Thyroid gland (tissue), 4 donors: ENCODE data around the gene COL6A3. TPM values are rescaled to one million over a fixed set of nuclear protein-coding genes. Genes with fewer than 3 reads are reported as not detected.

Experiments used
- DNase-seq, 2 donors: peaks; one replicate each; pipeline ENCODE4 v3.0.0-alpha.2; 2019
- H3K27ac ChIP-seq, 3 donors: fragments of 200-600 bp; sonication (generic); 1 replicate in 2 of 3; 2 replicates in 1 of 3; pipeline ENCODE4 v1.5.1; 2016 to 2019; ENCODE audit warnings: mild to moderate bottlenecking in 1 of 3, moderate library complexity in 1 of 3
- H3K27me3 ChIP-seq: fragments of 200-600 bp; sonication (generic); one replicate; pipeline ENCODE4 v1.5.1; 2019
- H3K36me3 ChIP-seq, 2 donors: fragments of 200-600 bp; sonication (generic); one replicate each; pipeline ENCODE4 v1.5.1; 2016 to 2019
- H3K4me1 ChIP-seq, 2 donors: fragments of 200-600 bp; sonication (generic); one replicate each; pipeline ENCODE4 v1.5.1; 2017 to 2019
- H3K4me3 ChIP-seq, 3 donors: fragments of 200-600 bp; sonication (generic); replicated peaks in 1 of 3; 1 replicate in 2 of 3; 2 replicates in 1 of 3; pipeline ENCODE4 v1.5.1; 2016; ENCODE audit warnings: mild to moderate bottlenecking in 1 of 3
- H3K9me3 ChIP-seq: fragments of 200-600 bp; sonication (generic); one replicate; pipeline ENCODE4 v1.5.1; 2017
- CTCF ChIP-seq, 6 experiments: fragments of 200-600 bp in 3 of 6; fragments of 450-650 bp in 3 of 6; sonication (generic) in 3 of 6; IDR thresholded peaks; one replicate each; pipeline ENCODE4 v1.5.1; 2016 to 2019; ENCODE audit warnings: antibody characterized with exemption in 6 of 6, mild to moderate bottlenecking in 2 of 6, inconsistent platforms in 1 of 6, moderate library complexity in 1 of 6
- POLR2A ChIP-seq, 2 donors: fragments of 450-650 bp; IDR thresholded peaks; one replicate each; pipeline ENCODE4 v1.6.1; 2017; ENCODE audit warnings: antibody characterized with exemption in 2 of 2, mild to moderate bottlenecking in 2 of 2, moderate library complexity in 1 of 2
- WGBS, 2 donors: methylation state at CpG; one replicate each; pipeline ENCODE4 v1.1.5; 2017; 5-methylcytosine and 5-hydroxymethylcytosine counted together
- intact Hi-C: fragments of 100-400 bp; cut with DNase I; formaldehyde crosslinking; loops from one replicate; pipeline ENCODE4 v1.15.1; 2023
- total RNA-seq, 4 donors: library from RNA; depleted of rRNA; stranded (reverse); fragments of >200 nt; gene quantifications; one replicate each; pipeline ENCODE4 v1.2.3, GENCODE V29; 2016

COL6A3 gene
- total RNA-seq, 4 donors from 2014 or later, result 82.6 to 168 (median 146) TPM

- Histone ChIP-seq H3K27me3 (no peaks in the 10 kb centered on the region), H3K4me3 (no peak overlapping the region), H3K9me3 (no peaks in the 10 kb centered on the region), H3K36me3 (no peaks in the 10 kb centered on the region), H3K4me1 (no peaks in the 10 kb centered on the region), H3K27ac (no peak overlapping the region)
- intact Hi-C loops, result no loop called here
- TF ChIP-seq CTCF (IDR thresholded peaks at IDR 0.05), result no peak
- TF ChIP-seq POLR2A (IDR thresholded peaks at IDR 0.05), result no peak
- 61% methylated on average over 3 of the region's 3 CpGs for WGBS, 2 donors
- DNase-seq, result no peak
Observed at GRCh38 chr2:237379636-237380035, 34.3 kb downstream of the COL6A3 start.

DNA sequence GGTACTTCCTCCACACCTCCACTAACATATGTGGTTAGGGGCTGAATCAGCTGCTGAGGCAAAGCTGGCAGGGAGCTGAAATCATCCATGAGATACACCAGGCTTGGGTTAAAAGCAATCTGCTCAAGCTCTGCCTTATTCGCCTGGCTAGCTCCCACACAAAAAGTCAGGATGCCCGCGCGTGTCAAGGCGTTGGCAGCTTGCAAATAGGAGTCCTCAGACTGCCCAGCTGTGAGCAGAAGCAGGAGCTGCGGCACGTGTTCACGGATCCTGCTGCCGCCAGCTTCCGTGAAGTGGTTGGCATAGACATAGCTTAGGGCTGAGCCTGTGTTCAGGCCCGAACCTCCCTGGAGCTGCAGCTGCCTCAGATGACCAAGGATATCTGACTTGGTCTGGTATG is 35.3 kb downstream of the COL6A3 start:
- 89% methylated on average over 6 of the region's 11 CpGs for WGBS, 2 donors
- TF ChIP-seq CTCF (IDR thresholded peaks at IDR 0.05), result no peak
- TF ChIP-seq POLR2A (IDR thresholded peaks at IDR 0.05), result no peak
- Histone ChIP-seq H3K27me3 (no peaks in the 10 kb centered on the region), H3K4me1 (no peaks in the 10 kb centered on the region), H3K27ac (no peak overlapping the region), H3K36me3 (no peaks in the 10 kb centered on the region), H3K4me3 (no peak overlapping the region), H3K9me3 (no peaks in the 10 kb centered on the region)
- DNase-seq, result no peak
- intact Hi-C loops, result no loop called here

GRCh38 chr2:237374284-237375060 is 39.5 kb downstream of the COL6A3 start:
- Histone ChIP-seq H3K27ac (no peak overlapping the region), H3K4me3 (no peak overlapping the region), H3K27me3 (no peaks in the 10 kb centered on the region), H3K9me3 (no peaks in the 10 kb centered on the region), H3K36me3 (no peaks in the 10 kb centered on the region), H3K4me1 (no peaks in the 10 kb centered on the region)
- no peak for DNase-seq
- intact Hi-C loops, result no loop called here
- 86 to 87% methylated on average over 26 to 29 of the region's 35 CpGs for WGBS, 2 donors
- TF ChIP-seq POLR2A (IDR thresholded peaks at IDR 0.05), result no peak
- no peak for TF ChIP-seq CTCF (IDR thresholded peaks at IDR 0.05)

DNA sequence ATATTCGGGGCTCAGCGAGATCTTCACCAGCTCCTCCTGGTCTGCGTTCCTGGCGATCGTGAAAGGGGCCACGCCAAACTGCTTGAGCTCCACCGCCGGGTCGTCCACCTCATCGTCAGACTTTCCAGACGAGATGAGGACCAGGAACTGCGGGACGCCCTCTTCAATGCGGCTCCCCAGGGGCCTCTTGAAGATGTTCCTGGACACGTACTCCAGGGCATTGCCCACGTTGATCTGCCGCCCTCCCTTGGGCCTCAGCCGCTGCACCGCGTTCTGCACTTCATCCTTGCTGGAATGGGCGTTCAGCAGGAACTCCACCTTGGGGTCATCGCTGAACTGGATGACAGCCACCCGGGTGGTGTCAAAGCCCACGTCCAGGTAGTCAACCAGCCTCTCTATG is 42.1 kb downstream of the COL6A3 start:
- Histone ChIP-seq H3K4me1 (no peaks in the 10 kb centered on the region), H3K9me3 (no peaks in the 10 kb centered on the region), H3K27me3 (no peaks in the 10 kb centered on the region), H3K27ac (no peak overlapping the region), H3K36me3 (no peaks in the 10 kb centered on the region), H3K4me3 (no peak overlapping the region)
- 87 to 88% methylated on average over 12 to 24 of the region's 24 CpGs for WGBS, 2 donors
- TF ChIP-seq CTCF (IDR thresholded peaks at IDR 0.05) (no peak), POLR2A (IDR thresholded peaks at IDR 0.05) (no peak)
- intact Hi-C loops, result no loop called here
- DNase-seq, result no peak

DNA sequence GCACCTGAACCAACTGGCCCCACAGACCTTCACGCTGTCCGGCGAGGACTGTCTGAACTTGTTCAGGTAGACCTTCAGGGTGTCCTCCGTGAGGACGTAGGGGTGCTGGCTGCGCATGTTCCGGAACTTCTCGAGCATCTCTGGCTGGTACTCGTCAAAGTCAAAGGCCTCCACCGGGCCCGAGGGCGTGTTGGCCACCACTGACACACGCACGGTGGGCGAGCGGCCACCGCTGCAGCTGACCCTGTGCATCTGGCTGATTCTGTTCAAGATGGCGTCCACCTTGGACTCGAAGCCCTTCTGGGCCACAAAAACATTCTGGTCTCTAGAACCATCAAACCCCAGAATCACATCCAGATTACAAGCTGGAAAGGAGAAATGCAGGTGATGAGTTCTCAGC is 48.3 kb downstream of the COL6A3 start:
- no peak for DNase-seq
- H3K27me3 ChIP-seq, result no peaks in the 10 kb centered on the region
- no peaks in the 10 kb centered on the region for H3K4me1 ChIP-seq
- intact Hi-C loops, result no loop called here
- H3K4me3 ChIP-seq, result no peak overlapping the region
- H3K36me3 ChIP-seq, result no peaks in the 10 kb centered on the region
- no peaks in the 10 kb centered on the region for H3K9me3 ChIP-seq
- H3K27ac ChIP-seq, result no peak overlapping the region
- WGBS, 2 donors, result 95 to 96% methylated on average over 16 to 19 of the region's 19 CpGs
- TF ChIP-seq CTCF (IDR thresholded peaks at IDR 0.05), result no peak
- TF ChIP-seq POLR2A (IDR thresholded peaks at IDR 0.05), result no peak
